Middle frontal gyrus (tissue), 1 donor: ENCODE measurements around the gene P2RX7.

Experiments used
- DNase-seq: peaks from one replicate; pipeline ENCODE4 v3.0.0-alpha.2; 2015; ENCODE audit warnings: low spot score; ENCODE audit errors: extremely low spot score

P2RX7 gene

DNA sequence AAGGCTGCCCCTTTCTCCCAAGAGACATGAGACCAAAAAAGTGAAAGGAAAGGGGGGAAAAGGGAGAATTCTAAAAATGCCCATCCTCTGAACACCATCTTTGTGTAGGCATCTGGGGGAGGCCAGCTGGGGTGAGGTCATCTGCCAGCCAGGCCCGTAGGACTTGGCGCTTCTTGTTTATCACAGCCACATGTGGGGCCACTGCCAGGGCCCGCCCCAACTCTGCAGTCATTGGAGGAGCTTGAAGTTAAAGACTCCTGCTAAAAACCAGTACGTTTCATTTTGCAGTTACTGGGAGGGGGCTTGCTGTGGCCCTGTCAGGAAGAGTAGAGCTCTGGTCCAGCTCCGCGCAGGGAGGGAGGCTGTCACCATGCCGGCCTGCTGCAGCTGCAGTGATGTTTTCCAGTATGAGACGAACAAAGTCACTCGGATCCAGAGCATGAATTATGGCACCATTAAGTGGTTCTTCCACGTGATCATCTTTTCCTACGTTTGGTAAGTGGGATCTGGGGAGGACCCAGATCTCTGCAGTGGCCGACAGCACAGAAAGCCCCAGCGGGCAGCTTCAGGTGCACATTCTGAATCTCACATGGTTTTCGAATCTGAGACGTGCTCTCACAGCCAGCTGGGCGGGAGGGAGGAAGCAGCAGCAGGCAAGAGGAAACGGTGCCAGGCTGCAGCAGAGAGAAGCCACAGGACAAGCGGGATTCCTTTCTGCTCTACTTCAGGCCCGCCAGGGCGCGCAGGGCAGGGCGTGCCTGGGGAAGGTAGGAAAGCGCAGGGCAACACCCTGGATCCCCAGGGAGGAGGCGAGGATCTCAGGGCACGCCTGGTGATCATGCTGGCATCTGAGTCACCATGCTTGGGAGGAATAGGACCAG lies at the start of gene P2RX7:
P2RX7 (plus strand) TSS at position 276 of the 881 bp plus-strand sequence; CDS start at position 371, 95 bp downstream.
- DNase-seq, result peak; percentile 91

DNA sequence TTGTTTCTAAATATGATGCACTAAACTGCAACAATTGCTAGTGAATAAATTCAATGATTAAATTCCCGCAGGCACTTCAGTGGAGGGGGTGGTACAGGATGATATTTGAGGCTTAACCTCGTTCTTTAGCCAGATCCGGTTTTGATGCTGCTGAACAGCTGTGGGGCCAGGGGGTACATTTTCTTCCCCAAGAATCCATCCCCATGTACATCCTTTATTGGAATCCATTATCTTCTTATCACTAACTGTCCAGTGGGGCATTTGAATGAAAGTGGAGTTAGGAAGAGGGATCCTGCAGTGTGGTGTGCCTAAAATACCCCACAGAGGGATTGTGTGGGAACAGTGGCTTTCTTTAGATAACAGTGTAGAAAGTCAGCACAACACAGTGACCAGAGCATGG lies 48.4 kb upstream of the P2RX7 start:
- no peak for DNase-seq

DNA sequence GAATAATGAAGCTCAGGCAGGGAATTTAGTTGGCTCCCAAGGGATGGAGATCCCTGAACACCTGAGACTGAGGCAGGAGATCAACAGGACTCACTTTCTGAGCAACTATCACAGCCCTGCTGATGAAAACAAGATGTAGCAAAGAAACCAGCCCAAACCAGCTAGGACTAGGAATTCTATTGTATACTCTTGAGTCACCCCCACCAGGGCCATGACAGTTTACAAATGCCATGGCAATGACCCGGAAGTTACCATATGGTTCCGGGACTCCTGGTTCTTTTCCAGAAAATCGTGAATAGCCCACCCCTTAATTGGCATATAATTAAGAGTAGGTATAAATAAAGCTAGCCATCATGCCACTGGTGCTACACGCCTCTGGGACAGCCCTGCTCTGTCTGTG lies 47.6 kb upstream of the P2RX7 start:
- no peak for DNase-seq

DNA sequence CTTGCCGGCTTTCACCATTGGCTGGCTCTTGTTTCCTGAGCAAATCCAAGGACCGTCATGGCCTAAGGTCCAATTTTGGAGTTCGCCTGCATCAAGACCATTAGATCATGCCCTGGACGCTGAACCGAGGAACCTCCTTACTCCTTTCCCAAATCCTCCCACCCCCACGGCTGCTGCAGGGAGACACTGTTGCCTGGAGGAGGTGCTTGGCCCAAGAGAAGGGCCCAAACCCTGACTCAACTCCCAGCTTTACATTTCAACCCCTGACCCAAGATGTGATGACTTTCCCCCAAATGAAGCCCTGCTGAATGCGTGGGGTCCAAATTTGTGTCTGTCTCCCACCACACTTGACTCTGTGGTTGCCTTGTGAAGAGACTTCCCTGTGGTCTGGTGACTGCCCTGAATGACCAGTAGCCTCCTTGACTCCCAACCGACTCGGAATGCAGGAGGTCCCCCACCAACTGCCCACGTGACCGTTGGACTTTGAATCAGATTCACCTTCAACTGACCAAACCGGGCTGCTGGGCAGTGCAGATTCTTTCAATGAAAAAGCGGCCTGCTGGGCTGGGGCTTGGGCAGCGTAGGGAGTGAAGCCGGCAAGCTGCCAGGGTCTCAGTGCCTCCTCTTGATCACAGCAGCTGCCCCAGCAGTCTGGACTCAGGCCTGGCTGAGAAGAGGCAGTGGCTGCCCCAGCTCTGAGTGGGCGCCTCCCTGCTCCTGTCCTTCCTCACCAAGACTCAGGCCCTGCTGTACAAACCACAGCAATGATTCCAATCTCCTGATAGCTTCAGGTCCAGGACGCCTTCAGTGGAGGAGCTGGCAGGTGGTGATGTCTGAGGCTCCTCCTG lies 46.9 kb upstream of the P2RX7 start:
- no peak for DNase-seq

DNA sequence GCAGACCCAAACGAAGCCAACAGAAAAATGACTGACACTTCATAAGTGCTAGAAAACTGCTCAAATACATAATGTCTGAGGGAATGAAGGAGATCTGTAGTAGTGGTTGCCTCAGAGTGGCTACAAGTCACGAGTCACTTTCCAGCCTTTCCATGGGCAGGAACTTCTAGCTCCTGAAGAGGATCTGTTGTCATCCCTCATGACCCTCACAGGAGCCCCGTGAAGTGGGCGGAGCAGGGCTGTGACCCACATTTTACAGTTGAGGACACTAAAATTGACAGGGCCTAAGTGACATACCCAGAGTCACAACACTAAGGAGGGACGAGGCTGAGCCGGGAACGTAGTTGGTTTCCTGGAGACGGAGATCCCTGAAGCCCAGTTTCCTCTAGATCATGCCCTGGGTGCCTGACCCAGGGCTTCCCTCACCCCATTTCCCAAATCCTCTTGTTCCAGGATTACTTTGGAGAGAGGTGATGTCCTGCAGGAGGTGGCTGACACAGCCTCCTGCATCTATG lies 45.8 kb upstream of the P2RX7 start:
- DNase-seq, result no peak

DNA sequence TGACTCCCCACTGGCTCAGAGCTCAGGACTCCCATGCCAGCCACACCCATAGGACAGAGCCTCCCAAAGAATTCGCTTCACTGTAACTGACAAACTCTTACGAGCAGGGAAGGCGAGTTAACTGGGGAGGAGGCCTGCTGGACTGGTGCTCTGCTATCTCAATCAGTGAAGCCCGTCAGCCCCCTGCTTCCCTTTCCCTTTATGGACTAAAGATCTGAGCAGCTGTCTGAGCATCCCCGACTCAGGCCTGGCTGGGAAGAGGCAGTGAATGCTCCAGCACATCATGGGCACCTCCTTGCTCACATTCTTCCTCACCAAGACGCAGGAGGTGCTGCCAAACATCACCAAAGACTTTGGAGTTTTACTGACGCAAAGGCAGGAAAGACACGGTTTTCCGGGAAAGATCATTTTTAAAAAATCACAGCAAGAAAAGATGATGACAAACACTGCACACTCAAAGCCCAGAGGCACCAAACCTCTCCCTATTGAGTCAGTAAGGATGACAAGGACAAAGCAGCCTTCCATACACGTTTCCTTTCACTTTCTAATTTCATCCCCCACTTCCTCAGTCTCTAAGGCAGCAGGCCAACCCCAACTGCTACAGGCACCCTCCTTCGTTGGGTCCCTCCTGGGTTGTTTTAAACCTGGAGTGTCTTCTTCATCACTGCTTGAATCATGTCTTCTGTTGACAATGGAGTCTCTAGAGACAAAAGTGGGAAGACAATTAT lies 45.0 kb upstream of the P2RX7 start:
- no peak for DNase-seq

DNA sequence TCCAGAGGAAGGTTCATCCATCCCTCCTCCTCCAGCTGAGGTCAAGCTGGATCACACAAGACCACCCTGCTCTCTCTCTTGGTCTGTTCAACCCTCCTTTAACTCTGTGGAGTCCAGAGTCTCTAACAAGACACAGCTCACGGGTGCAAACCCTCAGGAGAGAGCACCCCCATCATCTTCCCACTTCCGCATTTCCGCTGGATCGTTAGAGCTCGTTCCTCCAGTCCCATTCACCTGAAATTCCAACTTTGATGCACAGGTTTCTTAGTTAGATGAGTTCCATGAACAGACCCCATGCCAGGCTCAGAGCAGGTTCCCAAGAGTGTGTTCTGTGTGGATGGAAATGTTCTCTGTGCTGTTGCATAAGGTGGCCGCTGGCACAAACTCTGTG lies 44.5 kb upstream of the P2RX7 start:
- DNase-seq, result no peak

DNA sequence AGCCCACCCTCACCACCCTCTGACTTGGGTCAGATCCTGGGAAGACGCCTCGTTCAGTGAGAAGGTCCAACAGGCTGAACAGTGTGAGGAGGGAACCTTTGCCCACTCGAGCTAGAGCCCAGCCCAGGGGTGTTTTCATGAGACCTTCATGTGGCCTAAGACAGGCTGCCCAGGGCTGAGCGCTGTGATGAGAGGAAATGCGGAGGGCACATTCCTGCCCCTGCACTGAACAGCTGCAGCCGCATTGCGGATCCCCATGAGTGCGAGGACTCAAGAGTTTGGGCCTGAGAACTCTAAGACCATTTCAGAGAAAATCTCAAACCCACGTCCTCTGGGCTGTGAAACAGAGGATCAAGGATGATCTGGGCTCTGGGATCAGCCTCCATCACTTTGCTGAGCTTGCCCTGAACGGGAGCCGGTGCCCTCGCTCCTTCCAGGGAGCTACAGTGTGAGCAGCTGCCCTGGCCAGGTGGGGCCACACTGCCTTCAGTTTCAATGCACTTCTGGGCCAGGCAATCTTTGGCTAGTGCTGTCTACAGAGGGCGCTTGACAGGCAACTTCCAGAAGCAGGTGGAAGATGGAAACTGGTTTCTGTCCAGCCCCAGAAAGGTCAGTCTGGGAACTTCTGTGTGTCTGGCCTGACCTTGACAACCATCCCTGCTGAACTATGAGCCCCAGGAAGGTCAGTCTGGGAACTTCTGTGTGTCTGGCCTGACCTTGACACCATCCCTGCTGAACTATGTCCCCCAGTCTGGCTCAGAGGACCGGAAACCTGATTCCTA lies 43.5 kb upstream of the P2RX7 start:
- no peak for DNase-seq

DNA sequence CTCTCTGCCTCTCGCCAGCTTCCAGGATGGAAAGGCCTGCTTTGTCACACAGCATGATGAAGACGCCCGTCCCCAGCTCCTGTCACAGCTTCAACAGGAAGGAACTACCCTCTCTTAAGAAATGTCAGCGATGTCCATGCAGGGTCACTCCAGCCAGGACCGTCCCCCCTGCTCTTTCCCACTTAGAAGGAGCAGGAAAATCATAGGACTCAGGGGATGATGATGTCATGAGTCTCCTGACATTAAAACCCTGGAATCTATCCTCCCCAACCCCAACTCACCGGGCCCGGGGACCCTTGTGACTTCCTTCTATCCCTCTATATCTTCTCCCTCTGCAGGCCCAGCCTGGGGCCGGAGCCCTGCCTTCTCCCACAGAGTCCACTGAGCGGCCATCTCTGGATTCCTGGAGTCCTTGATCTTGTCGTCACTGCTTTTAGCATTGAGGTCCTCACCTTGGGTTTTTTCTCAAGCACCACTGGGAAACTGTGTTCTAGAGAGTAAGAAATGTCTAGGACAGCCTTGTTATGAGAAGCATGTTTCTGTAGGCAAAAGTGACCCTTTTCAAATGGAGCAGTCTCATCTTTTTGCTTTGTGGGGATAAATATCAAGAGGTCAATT lies 42.8 kb upstream of the P2RX7 start:
- no peak for DNase-seq

DNA sequence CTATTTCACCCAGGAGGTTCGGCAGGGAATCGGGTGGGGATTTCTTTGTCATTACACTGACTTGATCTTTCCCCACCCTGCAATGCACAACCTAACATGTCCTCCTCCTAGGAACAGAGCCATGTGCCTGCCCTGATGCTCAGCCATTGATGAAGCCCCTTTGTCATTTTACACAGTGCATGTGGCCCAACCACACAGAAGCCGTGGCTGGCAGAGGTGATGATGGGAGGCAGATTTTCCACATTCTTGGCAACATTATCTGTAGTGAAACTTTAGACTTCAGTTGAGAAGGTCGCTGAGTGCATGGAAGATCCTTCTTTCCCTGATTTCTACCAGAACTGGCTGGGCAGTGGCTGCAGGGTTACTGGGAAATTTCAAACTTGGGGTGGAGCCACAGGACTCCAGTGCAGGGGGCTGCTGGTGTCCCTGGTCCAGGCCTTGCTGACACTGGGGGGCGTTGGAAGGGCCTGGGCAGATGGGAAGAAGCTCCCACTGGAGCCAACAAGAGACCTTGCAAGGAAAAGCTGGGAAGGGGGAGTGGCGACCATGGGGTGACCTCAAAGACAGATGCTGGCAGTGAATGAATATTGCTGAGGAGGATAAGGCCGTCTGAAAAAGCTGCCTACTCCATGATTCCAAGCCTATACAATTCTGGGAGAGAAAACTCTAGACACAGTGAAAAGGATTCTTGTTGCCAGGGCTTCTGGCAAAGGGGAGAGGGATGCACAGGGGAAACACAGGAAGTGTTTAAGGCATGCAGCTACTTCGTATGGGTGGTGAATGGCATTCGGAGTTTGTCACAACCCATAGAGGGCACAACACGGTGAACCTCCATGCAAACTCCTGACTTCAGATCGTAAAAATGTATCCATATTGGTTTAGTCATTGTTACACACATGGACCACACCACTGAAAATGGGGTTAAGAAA lies 41.8 kb upstream of the P2RX7 start:
- no peak for DNase-seq

DNA sequence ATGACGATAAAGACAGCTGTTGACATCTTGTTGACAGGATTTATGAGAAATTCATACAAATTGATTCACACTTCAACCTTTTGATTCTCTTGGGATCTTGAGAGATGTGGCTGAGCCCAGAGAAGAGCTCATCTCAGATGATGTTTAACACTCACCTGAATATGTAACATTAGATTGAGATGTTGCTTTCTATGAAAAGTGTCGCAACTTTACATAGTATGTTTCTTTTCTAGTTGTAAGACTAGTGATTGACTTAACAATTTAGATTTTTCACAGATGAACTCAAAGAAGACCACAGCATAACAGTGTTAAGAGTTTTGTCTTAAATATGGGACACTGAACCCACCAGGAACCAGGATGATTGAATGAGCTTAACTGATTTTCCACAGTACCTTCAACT lies 40.6 kb upstream of the P2RX7 start:
- no peak for DNase-seq

DNA sequence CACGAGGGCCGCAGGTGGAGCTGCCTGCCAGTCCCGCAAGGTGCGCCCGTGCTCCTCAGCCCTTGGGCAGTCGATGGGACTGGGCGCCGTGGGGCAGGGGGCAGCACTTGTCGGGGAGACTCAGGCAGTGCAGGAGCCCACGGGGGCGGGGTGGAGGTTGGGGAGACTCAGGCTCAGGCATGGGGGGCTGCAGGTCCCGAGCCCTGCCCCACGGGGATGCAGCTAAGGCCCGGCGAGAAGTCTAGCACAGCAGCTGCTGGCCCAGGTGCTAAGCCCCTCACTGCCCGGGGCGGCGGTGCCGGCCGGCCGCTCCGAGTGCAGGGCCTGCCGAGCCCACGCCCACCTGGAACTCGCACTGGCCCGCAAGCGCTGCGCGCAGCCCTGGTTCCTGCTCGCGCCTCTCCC lies 39.2 kb upstream of the P2RX7 start:
- no peak for DNase-seq

DNA sequence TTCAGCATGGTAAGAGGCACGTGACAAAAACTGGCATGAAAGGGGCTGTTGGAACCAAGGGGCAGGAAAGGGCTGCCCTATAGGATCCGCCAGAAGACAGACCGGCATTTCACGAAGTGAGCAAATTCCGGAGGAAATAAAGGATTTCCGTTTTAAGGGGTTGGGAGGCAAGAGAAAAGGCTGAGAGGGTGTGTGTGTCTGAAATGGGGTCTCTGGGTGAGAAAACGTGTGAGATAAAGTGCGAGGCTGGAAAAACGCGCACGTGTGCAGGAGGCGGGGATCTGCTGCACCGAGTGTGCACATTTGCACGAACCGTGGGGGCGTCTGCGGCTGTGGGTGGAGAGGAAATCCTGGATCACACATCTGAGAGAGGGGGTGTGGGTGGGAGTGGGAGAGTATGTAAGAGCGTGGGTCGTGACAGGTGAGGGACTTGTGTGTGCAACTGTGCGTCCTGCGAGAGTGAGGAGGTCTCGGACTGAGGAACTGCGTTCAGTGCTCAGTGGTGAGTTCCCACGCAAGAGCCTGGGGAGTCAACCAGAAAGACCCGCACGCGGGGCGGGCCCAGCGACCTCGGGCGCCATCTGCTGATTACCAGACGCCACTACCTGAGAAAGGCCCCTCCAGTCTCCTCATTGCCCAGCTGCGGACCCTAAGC lies 37.0 kb upstream of the P2RX7 start:
- no peak for DNase-seq

DNA sequence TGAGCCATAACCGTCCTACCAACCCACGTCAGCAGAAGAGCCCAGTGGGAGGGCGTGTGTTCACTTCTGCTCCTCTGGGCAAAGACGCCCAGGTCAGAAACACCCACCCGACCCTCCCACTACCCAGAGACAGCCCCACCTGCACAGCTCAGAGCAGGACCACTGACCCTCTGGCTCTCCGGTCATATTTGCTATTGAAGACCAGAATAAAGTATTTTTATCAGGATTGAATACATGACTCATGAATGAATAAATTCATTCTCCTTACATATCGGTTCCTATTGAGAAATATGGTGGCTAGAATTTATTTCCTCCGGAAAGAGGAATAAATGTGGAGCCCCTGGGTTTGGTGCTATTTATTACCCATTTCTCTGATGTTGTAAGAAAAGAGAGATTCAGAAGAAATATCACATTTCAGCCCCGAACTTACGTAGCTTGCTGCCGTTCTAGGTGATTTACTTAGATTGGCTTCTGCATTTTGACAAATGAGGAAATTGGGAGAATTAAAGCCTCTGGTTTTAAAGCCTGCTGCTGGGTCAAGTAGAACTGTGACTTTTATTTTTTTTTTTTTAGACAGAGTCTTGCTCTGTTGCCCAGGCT lies 36.4 kb upstream of the P2RX7 start:
- DNase-seq, result no peak

DNA sequence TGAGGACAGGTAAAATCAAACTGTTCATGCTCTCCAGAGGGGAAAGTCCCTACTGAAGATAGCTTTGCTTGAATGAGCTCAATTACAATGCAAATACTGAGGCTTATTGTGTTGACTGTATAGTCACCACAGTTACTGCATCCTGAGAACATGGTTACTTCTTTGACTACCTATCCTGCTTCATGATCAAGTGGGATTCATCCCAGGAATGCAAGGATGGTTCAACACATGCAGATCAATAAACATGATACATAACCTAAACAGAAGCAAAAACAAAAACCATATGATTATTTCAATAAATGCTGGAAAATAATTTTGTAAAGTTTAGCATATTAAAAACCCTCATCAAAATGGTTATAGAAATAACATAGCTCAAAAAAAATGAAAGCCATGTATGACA lies 32.9 kb upstream of the P2RX7 start:
- no peak for DNase-seq

DNA sequence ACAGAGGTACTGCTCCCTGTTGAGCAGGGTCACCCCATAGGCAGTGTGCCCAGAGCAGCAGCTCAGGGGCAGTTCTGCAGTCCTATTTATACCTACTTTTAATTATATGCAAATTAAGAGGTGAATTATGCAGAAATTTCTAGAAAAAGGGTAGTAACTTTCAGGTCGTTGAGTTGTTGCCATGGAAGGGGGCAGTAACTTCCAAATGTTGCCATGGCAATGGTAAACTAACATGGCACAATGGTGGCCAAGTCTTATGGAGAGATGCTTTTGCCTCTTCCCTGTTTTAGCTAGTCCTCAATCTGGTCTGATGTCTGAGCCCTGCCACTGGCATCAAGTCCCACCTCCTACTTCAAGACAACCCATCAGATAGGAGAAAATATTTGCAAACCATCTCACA lies 30.4 kb upstream of the P2RX7 start:
- no peak for DNase-seq

DNA sequence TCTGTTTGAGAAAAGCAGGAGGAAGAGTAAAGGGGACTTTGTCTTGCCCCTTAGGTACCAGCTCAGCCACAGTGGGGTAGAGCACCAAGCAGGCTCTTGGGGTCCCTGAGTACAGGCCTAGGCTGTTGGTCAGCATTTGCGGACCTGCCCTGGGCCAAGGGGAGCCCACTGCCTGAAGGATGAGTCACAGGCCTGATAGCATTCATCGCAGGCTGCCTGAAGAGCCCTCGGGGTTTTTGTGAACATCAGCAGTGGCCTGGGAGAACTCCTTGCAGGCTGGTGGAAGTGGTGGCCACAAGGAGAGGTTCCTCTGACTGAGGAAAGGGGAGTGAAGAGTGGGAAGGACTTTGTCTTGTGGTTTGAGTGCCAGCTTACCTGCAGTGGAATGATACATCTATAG lies 25.0 kb upstream of the P2RX7 start:
- no peak for DNase-seq

DNA sequence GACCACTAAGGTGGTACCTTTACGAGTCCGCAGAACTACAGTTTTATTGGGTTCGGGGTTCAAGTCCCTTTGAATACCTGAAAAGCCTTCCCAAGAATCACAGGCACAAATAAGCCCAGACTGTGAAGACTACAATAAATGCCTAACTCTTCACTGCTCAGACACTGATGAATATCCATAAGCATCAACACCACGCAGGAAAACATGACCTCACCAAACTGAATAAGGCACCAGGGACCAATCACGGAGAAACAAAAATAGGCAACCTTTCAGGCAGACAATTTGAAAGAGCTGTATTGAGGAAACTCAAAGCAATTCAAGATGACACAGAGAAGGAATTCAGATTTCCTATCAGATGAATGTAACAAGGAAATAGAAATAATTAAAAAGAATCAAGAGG lies 24.2 kb upstream of the P2RX7 start:
- DNase-seq, result no peak
